ENCODE data around the gene APBB2.

DNA sequence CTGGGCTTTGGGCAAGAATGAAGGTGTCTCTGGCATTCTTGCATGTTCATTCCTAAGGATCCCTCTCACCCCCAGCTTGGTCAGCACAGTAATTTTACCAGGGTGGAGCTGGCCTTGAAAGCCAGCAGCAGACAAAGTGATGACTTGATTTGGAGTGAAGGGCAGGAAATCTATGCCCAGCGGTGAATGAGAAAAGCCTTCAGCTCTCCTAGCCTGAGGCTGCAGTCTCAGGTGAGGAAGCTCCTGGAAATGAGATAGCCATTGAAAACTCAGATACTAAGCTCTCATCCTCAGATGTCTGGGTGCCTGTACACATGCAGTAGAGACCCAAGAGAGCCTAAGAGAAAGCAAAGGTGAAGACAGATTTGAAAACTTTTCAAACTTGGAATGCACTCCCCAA lies 31.6 kb upstream of the APBB2 start:
- no peak for TF ChIP-seq PATZ1 (CRISPR knock-in tag; IDR thresholded peaks at IDR 0.05; ENCODE audit: borderline replicate concordance)
- no peak for TF ChIP-seq CREB5 (CRISPR knock-in tag; IDR thresholded peaks at IDR 0.05; ENCODE audit: low read depth)
- no peak for TF ChIP-seq PPARA (CRISPR knock-in tag; IDR thresholded peaks at IDR 0.05; ENCODE audit: borderline replicate concordance)
- TF ChIP-seq BACH2 (CRISPR knock-in tag; IDR thresholded peaks at IDR 0.05; ENCODE audit: borderline replicate concordance): no peak
- TF ChIP-seq ARNTL (CRISPR knock-in tag; IDR thresholded peaks at IDR 0.05; ENCODE audit: borderline replicate concordance, low read depth): no peak

Measured in SK-N-SH treated with all-trans-retinoic acid at 6 μM for 48 hours (cell line).